Activated B cell treated with CpG ODN at 0.5 μM for 24 hours (primary cell): ENCODE measurements around the gene RNF220. TPM values are rescaled to one million over a fixed set of nuclear protein-coding genes. Genes with fewer than 3 reads are reported as not detected.

ENCODE experiments used
- ATAC-seq: fragments of 200-7000 bp; cut with Tn5 transposase; one replicate; pipeline ENCODE4 v1.10.0; 2021; ENCODE audit warnings: low read depth, mild to moderate bottlenecking, moderate library complexity
- CTCF ChIA-PET: fragments of 350-600 bp; sonication (Branson Sonifier 250); formaldehyde crosslinking; loops from one replicate; lab custom pipeline; 2021; ENCODE audit warnings: antibody characterized with exemption; lab: Charles Lee
- POLR2A ChIA-PET: fragments of 350-600 bp; sonication (Branson Sonifier 250); formaldehyde crosslinking; loops from one replicate; lab custom pipeline; 2021; ENCODE audit warnings: antibody characterized with exemption; lab: Charles Lee
- DNase-seq: peaks from one replicate; pipeline ENCODE4 v3.0.0; 2022
- H3K27ac Mint-ChIP-seq: one replicate; pipeline ENCODE4 v1.8.0; 2020; ENCODE audit warnings: mixed read lengths
- H3K27me3 Mint-ChIP-seq: one replicate; pipeline ENCODE4 v1.8.0; 2021; ENCODE audit warnings: mixed read lengths
- H3K36me3 Mint-ChIP-seq: one replicate; pipeline ENCODE4 v1.8.0; 2021; ENCODE audit warnings: low read depth, mixed read lengths
- H3K4me1 Mint-ChIP-seq: one replicate; pipeline ENCODE4 v1.8.0; 2021; ENCODE audit warnings: mixed read lengths
- H3K4me3 Mint-ChIP-seq: one replicate; pipeline ENCODE4 v1.8.0; 2020; ENCODE audit warnings: mild to moderate bottlenecking, mixed read lengths
- H3K9me3 Mint-ChIP-seq: one replicate; pipeline ENCODE4 v1.8.0; 2020; ENCODE audit warnings: mixed read lengths
- intact Hi-C: fragments of 100-400 bp; cut with micrococcal nuclease; formaldehyde crosslinking; loops from one replicate; pipeline ENCODE4 v1.15.1; 2024
- total RNA-seq: library from RNA; stranded (reverse); gene quantifications from 2 replicates; pipeline ENCODE4 v1.2.3, GENCODE V29; 2022
- TF ChIP-seq, protein P1 (sequence below): fragments of 200-600 bp; IDR thresholded peaks from one replicate; pipeline ENCODE4 v1.8.0; 2022; ENCODE audit warnings: antibody characterized with exemption, mild to moderate bottlenecking

Gene RNF220
- total RNA-seq, 1 donor from 2014 or later = 103 TPM

DNA sequence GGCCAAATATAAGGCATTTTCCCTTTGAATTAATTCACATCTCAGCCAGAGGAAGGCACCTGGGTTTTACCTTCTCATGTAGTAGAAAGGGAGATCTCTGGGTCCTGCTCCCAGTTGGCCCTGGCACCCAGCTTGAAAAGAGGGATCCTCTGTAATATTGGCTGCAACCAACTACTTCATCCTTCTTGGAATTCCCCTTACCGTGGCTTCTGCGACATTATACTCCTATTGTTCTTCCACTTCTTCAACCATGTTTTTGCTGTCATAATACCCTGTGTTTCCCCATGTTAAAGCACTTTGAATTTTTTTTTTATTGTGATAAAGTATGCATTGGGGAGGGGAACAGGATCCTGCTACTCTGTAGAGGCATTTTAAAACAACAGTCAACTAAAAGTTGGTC, 26.8 kb downstream of the RNF220 start:
- TF ChIP-seq, protein P1, sequence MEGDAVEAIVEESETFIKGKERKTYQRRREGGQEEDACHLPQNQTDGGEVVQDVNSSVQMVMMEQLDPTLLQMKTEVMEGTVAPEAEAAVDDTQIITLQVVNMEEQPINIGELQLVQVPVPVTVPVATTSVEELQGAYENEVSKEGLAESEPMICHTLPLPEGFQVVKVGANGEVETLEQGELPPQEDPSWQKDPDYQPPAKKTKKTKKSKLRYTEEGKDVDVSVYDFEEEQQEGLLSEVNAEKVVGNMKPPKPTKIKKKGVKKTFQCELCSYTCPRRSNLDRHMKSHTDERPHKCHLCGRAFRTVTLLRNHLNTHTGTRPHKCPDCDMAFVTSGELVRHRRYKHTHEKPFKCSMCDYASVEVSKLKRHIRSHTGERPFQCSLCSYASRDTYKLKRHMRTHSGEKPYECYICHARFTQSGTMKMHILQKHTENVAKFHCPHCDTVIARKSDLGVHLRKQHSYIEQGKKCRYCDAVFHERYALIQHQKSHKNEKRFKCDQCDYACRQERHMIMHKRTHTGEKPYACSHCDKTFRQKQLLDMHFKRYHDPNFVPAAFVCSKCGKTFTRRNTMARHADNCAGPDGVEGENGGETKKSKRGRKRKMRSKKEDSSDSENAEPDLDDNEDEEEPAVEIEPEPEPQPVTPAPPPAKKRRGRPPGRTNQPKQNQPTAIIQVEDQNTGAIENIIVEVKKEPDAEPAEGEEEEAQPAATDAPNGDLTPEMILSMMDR = no peak
- Mint-ChIP-seq H3K4me1 (no peaks in the 10 kb centered on the region), H3K4me3 (no peak overlapping the region), H3K9me3 (no peaks in the 10 kb centered on the region), H3K27me3 (peaks cover 30% of the 10 kb centered on the region), H3K36me3 (no peaks in the 10 kb centered on the region), H3K27ac (no peak overlapping the region)
- DNase-seq (no peak), ATAC-seq (no peak)
- intact Hi-C loops = no loop called here
- ChIA-PET CTCF (no interaction called here), POLR2A (no interaction called here)

DNA sequence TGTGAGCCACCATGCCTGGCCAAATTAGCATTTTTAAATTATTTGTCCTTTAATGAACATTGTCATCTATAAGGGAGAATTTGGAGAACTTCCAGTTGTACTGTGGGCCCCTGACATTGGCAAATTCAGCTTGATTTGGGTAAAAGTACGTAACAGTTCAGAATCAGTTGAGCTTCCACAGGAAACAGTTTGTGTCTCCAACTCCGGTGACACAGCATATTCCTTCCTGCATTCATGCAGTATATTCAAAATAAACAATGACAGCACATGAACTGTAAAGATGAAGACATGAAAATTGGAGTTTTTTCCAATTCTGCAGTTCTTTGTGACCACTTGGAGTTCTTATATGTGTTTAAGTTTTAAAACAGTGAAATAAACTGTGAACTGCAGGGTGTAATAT, 28.2 kb downstream of the RNF220 start:
- Mint-ChIP-seq H3K4me1 (no peaks in the 10 kb centered on the region), H3K27me3 (peaks cover 23% of the 10 kb centered on the region), H3K27ac (no peak overlapping the region), H3K9me3 (no peaks in the 10 kb centered on the region), H3K36me3 (no peaks in the 10 kb centered on the region), H3K4me3 (no peak overlapping the region)
- TF ChIP-seq, protein P1 = no peak
- intact Hi-C loops = no loop called here
- DNase-seq = no peak
- CTCF ChIA-PET = no interaction called here
- ATAC-seq = no peak
- POLR2A ChIA-PET = no interaction called here

DNA sequence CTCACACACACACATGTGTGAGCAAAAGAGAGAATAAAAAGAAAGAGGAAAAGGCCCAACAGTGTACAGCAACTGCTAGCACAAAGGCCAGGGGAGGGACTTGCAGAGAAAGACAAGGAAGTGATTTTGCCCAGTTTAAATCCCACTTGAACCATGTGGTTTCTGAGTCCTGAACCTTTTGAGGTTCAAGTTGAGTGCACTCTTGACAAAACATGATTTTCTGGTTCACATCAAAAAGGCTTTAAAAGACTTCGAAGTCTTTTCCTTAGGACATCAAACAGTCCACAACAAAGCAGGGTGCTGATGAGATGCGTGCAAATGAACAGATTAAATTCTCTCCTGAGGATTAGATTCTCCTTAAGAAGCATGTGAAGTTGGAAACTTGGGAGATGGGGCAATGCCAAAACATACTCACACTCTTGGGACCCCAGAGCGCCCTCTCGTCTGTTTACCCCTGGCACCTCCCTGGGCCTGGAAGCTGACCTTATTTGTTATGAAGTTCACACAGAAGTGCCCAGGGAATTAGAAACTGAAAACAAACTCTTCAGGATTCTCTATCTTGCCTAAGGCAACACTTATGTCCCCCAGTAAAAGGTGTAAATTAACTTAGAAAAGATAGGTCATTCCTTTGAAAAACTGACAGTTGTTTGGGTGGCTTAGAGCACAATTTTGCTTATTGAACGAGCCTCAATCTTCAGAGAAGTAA, 31.5 kb downstream of the RNF220 start:
- no peak for ATAC-seq
- intact Hi-C loops = no loop called here
- POLR2A ChIA-PET = no interaction called here

DNA sequence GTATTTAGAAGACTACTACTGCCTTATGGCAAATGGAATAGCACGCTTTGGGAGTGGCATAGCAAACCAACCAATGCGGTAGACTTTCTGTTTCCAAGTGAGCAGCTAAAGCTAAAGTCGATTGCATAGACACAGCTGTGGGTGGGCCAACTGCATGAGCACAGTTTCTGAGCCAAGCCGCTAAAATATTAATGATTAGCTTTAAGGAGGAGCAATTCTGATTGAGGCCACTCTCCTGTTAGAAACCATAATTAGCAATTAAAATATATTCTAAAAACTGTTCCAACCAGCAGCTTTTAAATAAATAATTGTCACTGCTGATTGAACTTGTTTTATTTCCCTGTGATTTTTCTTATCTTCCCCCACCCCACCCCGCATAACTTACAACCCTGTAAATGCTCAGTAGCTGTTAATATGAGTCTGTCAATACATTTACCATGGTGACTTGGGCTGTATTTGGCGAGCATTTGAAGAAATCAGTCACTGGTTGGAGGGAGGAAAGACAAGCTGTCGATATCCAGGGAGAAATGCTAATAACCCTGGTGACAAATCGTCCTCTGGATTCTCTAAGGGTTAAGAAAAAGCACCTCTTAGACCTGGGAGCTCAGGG, 32.2 kb downstream of the RNF220 start:
- no peak overlapping the region for H3K4me3 Mint-ChIP-seq
- ChIA-PET POLR2A (no interaction called here), CTCF (no interaction called here)
- no peaks in the 10 kb centered on the region for H3K4me1 Mint-ChIP-seq
- H3K36me3 Mint-ChIP-seq = no peaks in the 10 kb centered on the region
- intact Hi-C loops = no loop called here
- H3K9me3 Mint-ChIP-seq = no peaks in the 10 kb centered on the region
- no peak overlapping the region for H3K27ac Mint-ChIP-seq
- no peak for ATAC-seq
- H3K27me3 Mint-ChIP-seq = peaks cover 14% of the 10 kb centered on the region
- no peak for DNase-seq
- TF ChIP-seq, protein P1 = no peak

More for the DNA sequence above, 31.5 kb downstream of the RNF220 start:
- Mint-ChIP-seq H3K9me3 (no peaks in the 10 kb centered on the region), H3K4me3 (no peak overlapping the region), H3K4me1 (no peaks in the 10 kb centered on the region), H3K27me3 (peaks cover 18% of the 10 kb centered on the region), H3K27ac (no peak overlapping the region), H3K36me3 (no peaks in the 10 kb centered on the region)
- TF ChIP-seq, protein P1 = no peak
- CTCF ChIA-PET = no interaction called here
- no peak for DNase-seq

DNA sequence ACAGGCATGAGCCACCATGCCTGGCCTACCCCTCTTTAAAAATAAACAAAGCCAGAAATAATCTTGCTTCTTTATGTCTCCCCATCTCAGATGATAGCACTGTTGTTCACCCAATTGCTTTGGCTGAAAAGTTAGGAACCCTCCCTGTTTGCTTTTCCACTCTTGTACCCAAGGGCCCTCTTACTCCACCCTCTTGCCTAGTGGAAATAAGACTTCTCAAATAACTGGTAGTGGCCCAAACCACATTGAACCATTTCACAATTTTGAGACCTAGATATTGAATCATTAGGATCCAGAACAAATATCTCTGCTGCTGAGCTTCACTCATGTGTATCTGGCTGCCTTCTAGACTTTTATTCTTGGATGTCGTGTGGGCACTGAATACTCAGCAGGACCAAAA, 37.7 kb downstream of the RNF220 start:
- ATAC-seq = no peak
- no peaks in the 10 kb centered on the region for H3K36me3 Mint-ChIP-seq
- peaks cover 13% of the 10 kb centered on the region for H3K27me3 Mint-ChIP-seq
- no peak overlapping the region for H3K4me3 Mint-ChIP-seq
- no peak overlapping the region for H3K27ac Mint-ChIP-seq
- no peaks in the 10 kb centered on the region for H3K9me3 Mint-ChIP-seq
- H3K4me1 Mint-ChIP-seq = no peaks in the 10 kb centered on the region
- TF ChIP-seq, protein P1 = no peak
- no peak for DNase-seq
- intact Hi-C loops = no loop called here
- ChIA-PET POLR2A (no interaction called here), CTCF (no interaction called here)
